HG02885 (cell line): Measurements from ENCODE around the gene LCE2A.
"Not testable (repeated sequence)": the region's sequence is repeated elsewhere in the genome, so short reads cannot be mapped to it uniquely, and the experiment has no call there.

ENCODE experiments used
- ATAC-seq: cut with Tn5 transposase; IDR thresholded peaks from one replicate; pipeline ENCODE4 v1.9.1; 2021; ENCODE audit warnings: mild to moderate bottlenecking; ENCODE audit not compliant: unreplicated experiment, poor library complexity

LCE2A gene

GRCh38 chr1:152697701-152698600 lies at the start of gene LCE2A:
LCE2A (plus strand) TSS chr1:152698345; CDS start chr1:152698902, 557 bp downstream.
- no peak for ATAC-seq

DNA sequence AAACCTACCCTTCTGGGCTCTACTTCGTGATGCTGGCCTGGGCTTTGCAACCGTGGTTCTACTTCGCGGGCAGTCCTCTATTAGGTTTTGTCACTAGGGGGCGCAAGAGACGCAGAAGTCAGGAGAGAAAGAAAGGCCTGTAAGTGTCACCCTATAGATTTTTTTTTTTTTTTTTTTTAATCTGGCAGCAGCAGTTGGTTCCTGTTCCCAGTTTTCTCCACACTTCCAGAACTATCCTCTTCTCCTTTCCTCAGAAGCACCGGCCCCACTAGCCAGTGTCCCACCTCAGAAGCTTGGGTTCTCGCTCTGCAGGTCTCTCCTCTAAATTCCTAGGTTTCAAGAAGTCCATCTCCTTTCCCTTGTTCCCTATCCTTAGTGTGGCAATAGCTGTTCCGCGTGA lies 44.0 kb upstream of the LCE2A start:
- peak; percentile 55 for ATAC-seq

- ATAC-seq: no peak
Observed at GRCh38 chr1:152656459-152656858, 41.7 kb upstream of the LCE2A start.

DNA sequence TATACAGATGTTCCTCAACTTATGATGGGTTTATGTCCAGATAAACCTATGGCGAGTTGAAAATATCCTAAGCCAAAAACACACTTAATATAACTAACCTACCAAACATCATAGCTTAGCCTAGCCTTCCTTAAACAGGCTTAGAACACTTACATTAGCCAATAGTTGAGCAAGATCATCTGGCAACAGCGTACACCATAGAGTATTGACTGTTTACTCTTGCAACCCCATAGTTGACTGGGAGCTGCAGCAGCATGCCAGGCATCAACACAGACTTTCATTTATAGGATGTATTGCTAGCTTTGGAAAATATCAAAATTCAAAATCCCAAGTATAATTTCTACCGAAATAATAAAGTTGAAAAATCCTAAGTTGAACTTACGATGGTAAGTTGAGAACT lies 40.5 kb upstream of the LCE2A start:
- no peak for ATAC-seq

DNA sequence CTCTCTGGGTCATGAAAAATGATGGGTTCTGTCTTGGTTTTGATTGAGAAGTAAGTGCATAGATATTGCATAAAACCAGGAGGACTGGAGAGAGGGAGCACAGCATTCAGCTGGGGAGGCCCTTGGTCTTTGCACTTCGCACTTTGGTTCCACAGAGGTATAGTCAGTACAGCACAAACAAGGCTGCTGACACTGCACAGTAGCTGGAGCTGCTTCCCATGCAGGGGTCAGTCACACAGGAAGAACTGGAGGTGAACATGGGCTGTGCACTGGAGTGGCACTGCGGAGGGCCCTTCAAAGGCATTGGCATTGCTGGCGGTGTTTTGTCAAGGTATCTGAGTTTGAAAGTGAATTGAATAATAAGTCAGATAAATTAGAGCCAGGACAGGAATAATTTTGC lies 39.5 kb upstream of the LCE2A start:
- ATAC-seq: no peak

DNA sequence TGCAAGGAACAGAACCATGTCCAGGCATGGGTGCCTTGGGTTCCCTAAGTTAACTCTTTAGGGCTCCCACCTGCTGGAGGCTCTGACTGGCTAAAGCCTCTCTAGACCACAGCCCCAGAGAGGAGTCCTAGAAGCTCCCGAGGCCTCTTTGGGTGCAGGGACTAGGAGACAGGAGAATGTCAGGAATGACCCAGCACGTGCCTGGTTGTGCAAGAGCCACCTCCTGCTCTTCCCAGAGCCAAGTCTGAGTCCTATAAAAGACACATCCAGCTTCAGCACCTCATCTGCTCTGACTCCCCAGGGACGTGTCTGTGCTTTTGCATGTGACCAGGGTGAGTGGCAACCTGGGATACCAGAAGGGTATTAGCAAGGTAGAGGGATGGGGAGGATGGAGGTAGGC lies 35.0 kb upstream of the LCE2A start, which contains the start of gene LCE2D:
TSS of gene LCE2D (plus strand) at position 283 of the 400 bp plus-strand sequence. CDS start 726 bp downstream, outside the sequence.
- no peak for ATAC-seq

DNA sequence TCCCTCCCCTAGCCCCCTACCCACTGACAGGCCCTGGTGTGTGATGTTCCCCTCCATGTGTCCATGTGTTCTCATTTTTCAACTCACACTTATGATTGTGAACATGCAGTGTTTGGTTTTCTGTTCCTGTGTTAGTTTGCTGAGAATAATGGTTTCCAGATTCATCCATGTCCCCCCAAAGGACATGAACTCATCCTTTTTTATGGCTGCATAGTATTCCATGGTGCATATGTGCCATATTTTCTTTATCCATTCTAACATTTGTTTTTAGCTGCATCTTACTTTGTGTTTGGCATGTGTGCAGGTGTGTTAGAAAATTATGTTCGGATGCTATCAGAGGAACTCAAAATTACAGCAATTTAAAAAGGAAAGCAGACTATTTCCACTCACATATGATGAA lies 32.0 kb upstream of the LCE2A start:
- ATAC-seq: not testable (repeated sequence)

GRCh38 chr1:152667648-152668047 lies 30.5 kb upstream of the LCE2A start:
- no peak for ATAC-seq

- ATAC-seq: no peak
Observed at GRCh38 chr1:152673016-152673415, 25.1 kb upstream of the LCE2A start.

DNA sequence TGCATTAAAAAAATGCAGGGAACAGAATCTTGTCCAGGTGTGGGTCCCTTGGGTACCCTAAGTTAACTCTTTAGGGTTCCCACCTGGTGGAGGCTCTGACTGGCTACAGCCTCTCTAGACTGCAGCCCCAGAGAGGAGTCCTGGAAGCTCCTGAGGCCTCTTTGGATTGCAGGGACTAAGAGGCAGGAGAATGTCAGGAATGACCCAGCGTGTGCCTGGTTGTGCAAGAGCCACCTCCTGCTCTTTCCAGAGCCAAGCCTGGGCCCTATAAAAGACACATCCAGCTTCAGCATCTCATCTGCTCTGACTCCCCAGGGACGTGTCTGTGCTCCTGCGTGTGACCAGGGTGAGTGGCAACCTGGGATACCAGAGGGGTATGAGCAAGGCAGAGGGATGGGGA lies 23.2 kb upstream of the LCE2A start, which contains the start of gene LCE2C:
TSS of gene LCE2C (plus strand) at position 297 of the 400 bp plus-strand sequence. CDS start 737 bp downstream, outside the sequence.
- ATAC-seq: not testable (repeated sequence)

GRCh38 chr1:152679459-152679858 lies 18.7 kb upstream of the LCE2A start:
- ATAC-seq: no peak

DNA sequence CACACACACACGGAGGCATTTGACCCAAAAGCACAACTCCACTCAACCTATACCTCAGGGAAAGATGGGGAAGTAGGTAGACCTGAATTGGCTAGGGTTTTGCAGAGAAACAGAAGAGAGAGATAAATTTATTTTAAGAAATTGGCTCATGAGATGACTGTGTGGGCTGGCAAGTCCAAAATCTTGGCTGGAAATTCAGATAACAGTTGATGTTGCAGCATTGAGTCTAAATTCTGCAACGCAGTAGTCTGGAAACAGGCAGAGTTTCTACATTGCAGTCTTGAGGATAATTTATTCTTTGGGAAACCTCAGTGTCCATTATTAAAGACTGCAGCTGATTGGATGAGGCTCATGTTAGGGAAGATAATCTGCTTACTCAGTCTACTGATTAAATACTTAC lies 16.5 kb upstream of the LCE2A start:
- ATAC-seq: no peak

DNA sequence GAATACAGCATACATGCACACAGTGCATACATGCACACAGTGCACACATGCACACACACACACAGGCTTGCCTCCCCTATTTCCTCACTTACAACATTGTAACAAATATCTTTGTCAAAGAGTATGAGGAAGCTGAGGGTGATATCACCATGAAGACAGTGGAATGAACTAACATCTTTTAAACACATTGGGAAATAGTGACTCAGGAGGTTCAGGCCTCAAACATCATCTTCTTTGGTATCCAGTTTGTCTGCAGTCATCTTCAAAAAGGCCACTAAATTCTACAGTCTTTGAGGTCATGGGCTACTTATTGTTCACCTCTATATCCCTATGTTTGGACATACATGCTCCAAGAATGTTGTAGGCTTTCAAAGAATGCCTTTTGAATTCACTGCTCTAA lies 14.3 kb upstream of the LCE2A start:
- ATAC-seq: no peak

DNA sequence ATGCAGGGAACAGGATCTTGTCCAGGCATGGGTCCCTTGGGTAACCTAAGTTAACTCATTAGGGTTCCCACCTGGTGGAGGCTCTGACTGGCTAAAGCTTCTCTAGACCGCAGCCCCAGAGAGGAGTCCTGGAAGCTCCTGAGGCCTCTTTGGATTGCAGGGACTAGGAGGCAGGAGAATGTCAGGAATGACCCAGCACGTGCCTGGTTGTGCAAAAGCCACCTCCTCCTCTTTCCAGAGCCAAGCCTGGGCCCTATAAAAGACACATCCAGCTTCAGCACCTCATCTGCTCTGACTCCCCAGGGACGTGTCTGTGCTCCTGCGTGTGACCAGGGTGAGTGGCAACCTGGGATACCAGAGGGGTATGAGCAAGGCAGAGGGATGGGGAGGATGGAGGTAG lies 12.3 kb upstream of the LCE2A start, which contains the start of gene LCE2B:
TSS of gene LCE2B (plus strand) at position 301 of the 400 bp plus-strand sequence. CDS start 721 bp downstream, outside the sequence.
- ATAC-seq: not testable (repeated sequence)

DNA sequence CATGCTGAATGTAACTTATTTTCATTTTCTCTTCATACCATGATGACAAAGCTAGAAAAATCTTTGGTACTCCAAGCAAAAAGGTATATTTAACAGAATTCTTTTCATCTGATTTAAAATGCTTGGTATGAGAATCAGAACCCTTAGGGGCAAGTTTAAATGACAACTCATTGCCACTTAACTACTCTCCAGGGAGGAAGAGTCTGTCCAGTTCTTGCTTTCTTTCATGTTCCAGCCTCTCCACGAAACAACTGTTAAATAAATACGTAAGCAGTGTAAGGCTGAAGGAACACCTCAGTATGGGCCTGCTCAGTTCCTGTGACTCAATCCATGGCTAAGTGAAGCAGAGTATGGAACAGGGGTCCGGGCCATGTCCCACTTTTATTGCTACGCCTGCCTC lies 1.6 kb downstream of the LCE2A start:
- no peak for ATAC-seq

- no peak for ATAC-seq
Observed at GRCh38 chr1:152707860-152708259, 9.7 kb downstream of the LCE2A start, which contains the start of gene LCE4A. LCE4A (plus strand) TSS chr1:152708160; CDS start chr1:152709076, 916 bp downstream.

- no peak for ATAC-seq
Observed at GRCh38 chr1:152718238-152718637, 20.1 kb downstream of the LCE2A start.

- no peak for ATAC-seq
Observed at GRCh38 chr1:152725261-152725660, 27.1 kb downstream of the LCE2A start.

GRCh38 chr1:152728986-152729385 lies 30.8 kb downstream of the LCE2A start:
- ATAC-seq: no peak

DNA sequence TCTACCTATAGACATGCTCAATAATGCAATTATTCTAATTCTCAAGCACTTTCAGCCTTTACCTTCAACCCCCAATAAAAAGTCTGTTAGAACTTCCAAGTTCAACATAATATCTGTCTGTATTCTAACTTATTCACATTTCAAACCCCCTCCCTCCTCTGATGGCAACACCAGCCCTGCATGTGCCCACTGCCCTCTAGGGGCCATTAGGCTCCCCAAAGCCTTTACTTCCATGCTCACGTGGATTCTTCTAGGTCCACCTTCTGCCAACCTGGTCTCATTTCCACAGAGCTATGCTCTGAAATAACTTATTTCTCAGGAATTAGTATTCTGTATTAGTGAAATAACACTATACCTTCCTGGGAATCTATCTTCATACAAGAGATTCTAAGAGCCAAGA lies 37.5 kb downstream of the LCE2A start:
- no peak for ATAC-seq

DNA sequence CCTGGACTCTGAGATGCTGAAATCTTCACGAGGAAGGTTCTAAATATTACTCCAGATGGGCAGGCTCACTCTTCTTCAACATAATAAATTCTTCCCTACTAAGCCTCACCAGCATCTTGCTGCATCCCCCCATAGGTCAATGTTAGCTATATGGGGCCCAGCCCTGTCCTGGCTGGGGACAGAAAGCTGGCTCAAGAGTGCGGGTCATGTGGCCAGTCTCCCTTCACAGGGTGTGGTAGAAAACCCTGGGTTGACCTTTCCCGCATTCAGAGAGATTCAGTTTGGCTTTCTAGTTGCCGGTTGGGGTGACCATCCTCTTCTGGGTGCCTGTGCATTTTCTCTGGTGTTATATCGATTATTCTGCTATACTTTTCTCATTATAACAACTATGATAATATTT lies 39.9 kb downstream of the LCE2A start:
- ATAC-seq: no peak

GRCh38 chr1:152739841-152740240 lies 41.7 kb downstream of the LCE2A start:
- no peak for ATAC-seq
